Astrocyte (in vitro differentiated cells and primary cell): ENCODE results near the gene NECTIN1. TPM values are rescaled to one million over a fixed set of nuclear protein-coding genes. Genes with fewer than 3 reads are reported as not detected.

Experiments used
- DNase-seq: peaks from one replicate; pipeline ENCODE4 v3.0.0-alpha.2; 2010; ENCODE audit warnings: low read depth
- FAIRE-seq: peaks from 2 replicates; lab custom pipeline; 2011; peaks lifted over from hg19 to GRCh38; lab: Jason Lieb, UNC
- H2AFZ ChIP-seq: 2 replicates; pipeline ENCODE4 v1.6.0; 2012; ENCODE audit warnings: low read depth, low read length, inconsistent platforms
- H3K27ac ChIP-seq: 2 replicates; pipeline ENCODE4 v1.5.1; 2011; ENCODE audit warnings: low read depth, low read length, inconsistent platforms
- H3K27me3 ChIP-seq: 2 replicates; pipeline ENCODE4 v1.6.0; 2011; ENCODE audit warnings: low read length, inconsistent platforms; ENCODE audit not compliant: insufficient read depth
- H3K36me3 ChIP-seq: 2 replicates; pipeline ENCODE4 v1.5.1; 2011; ENCODE audit warnings: low read length, inconsistent platforms; ENCODE audit not compliant: insufficient read depth
- H3K4me1 ChIP-seq: 2 replicates; pipeline ENCODE4 v1.5.1; 2011; ENCODE audit warnings: low read length, inconsistent platforms; ENCODE audit not compliant: insufficient read depth
- H3K4me2 ChIP-seq: 2 replicates; pipeline ENCODE4 v1.6.0; 2012; ENCODE audit warnings: low read length, inconsistent platforms
- H3K4me3 ChIP-seq: 2 replicates; pipeline ENCODE4 v1.5.1; 2011; ENCODE audit warnings: low read depth, mild to moderate bottlenecking, low read length, inconsistent platforms; ENCODE audit not compliant: insufficient read depth
- H3K79me2 ChIP-seq: 2 replicates; pipeline ENCODE4 v1.6.0; 2012; ENCODE audit warnings: mild to moderate bottlenecking, low read length, inconsistent platforms; ENCODE audit not compliant: insufficient read depth
- H3K9ac ChIP-seq: 2 replicates; pipeline ENCODE4 v1.6.0; 2012; ENCODE audit warnings: mild to moderate bottlenecking, low read length, inconsistent platforms
- H3K9me3 ChIP-seq: 2 replicates; pipeline ENCODE4 v1.5.1; 2012; ENCODE audit warnings: low read depth, mild to moderate bottlenecking, low read length, inconsistent platforms; ENCODE audit not compliant: insufficient read depth
- H4K20me1 ChIP-seq: 2 replicates; pipeline ENCODE4 v1.6.0; 2012; ENCODE audit warnings: low read length, inconsistent platforms; ENCODE audit not compliant: insufficient read depth
- H3K27ac Mint-ChIP-seq: one replicate; pipeline ENCODE4 v1.8.0; 2021; ENCODE audit warnings: mild to moderate bottlenecking, mixed read lengths; ENCODE audit not compliant: unreplicated experiment
- H3K27me3 Mint-ChIP-seq: one replicate; pipeline ENCODE4 v1.8.0; 2021; ENCODE audit warnings: low read depth, mixed read lengths; ENCODE audit not compliant: unreplicated experiment
- H3K36me3 Mint-ChIP-seq: one replicate; pipeline ENCODE4 v1.8.0; 2021; ENCODE audit warnings: low read depth, mixed read lengths; ENCODE audit not compliant: unreplicated experiment
- H3K4me1 Mint-ChIP-seq: one replicate; pipeline ENCODE4 v1.8.0; 2021; ENCODE audit warnings: low read depth, mixed read lengths; ENCODE audit not compliant: unreplicated experiment
- H3K4me3 Mint-ChIP-seq: one replicate; pipeline ENCODE4 v1.8.0; 2021; ENCODE audit warnings: mild to moderate bottlenecking, moderate library complexity, mixed read lengths; ENCODE audit not compliant: unreplicated experiment
- H3K9me3 Mint-ChIP-seq: one replicate; pipeline ENCODE4 v1.8.0; 2021; ENCODE audit warnings: mild to moderate bottlenecking, mixed read lengths; ENCODE audit not compliant: unreplicated experiment
- EZH2 ChIP-seq: IDR thresholded peaks from 2 replicates; pipeline ENCODE4 v1.6.1; 2012; ENCODE audit warnings: mild to moderate bottlenecking, low read length, inconsistent platforms; ENCODE audit not compliant: insufficient read depth
- total RNA-seq: library from RNA; stranded (reverse); gene quantifications from 2 replicates; pipeline ENCODE4 v1.2.1, GENCODE V29; 2021
- TF ChIP-seq, protein P1 (sequence below): IDR thresholded peaks from 2 replicates; pipeline ENCODE4 v1.5.1; 2011; ENCODE audit warnings: low read depth, mild to moderate bottlenecking, inconsistent platforms, low read length, moderate library complexity; ENCODE audit not compliant: insufficient read depth

Gene NECTIN1
- total RNA-seq, 1 donor from 2014 or later, result 17.7 TPM

DNA sequence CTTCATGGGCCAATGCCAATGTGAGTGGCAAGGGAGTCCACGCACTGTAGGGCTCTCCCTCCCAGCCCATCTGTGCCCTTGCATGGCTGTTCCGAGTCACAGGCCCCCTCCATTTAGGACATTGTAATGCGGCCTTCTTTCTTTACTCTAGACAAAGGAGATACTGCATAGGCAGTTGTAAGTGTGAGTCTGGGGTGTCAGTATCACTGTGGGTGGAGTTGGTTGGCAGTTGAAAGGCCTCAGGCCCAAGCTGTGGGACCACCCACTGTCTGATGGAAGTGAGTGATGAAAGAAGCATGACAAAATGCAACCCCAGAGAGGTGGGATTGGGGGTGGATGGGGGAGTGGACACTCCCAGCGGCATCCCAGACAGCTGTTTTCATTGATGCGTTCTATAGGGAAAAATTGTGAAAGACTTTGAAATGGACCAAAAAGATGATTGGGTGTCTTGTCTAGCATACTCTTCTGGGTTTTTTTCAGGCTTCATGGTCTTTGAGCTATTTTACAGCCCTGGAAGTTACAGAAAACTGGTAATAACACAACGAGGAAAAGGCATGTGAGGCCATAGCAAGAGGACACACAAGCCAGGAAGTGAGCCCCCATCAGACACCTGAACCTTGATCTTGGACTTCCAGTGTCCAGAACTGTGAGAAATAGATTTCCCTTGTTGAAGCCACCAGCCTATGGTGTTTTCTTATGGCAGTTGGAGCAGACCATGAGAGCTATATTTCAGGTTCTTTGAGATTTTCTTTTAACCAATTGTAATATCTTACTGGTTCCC is 114.6 kb downstream of the NECTIN1 start:
- H3K4me1 ChIP-seq, result peaks cover 18% of the 10 kb centered on the region
- H3K9ac ChIP-seq, result no peak overlapping the region
- H3K27ac ChIP-seq, result no peak overlapping the region
- no peaks in the 10 kb centered on the region for H3K36me3 Mint-ChIP-seq
- peaks cover 6% of the 10 kb centered on the region for H3K9me3 Mint-ChIP-seq
- no peak overlapping the region for H3K27ac Mint-ChIP-seq
- DNase-seq (no peak), FAIRE-seq (no peak)
- H3K9me3 ChIP-seq, result no peaks in the 10 kb centered on the region
- H3K4me3 Mint-ChIP-seq, result no peak overlapping the region
- no peaks in the 10 kb centered on the region for H3K79me2 ChIP-seq
- peaks cover 20% of the 10 kb centered on the region for H3K4me1 Mint-ChIP-seq
- no peak for TF ChIP-seq EZH2
- TF ChIP-seq, protein P1, sequence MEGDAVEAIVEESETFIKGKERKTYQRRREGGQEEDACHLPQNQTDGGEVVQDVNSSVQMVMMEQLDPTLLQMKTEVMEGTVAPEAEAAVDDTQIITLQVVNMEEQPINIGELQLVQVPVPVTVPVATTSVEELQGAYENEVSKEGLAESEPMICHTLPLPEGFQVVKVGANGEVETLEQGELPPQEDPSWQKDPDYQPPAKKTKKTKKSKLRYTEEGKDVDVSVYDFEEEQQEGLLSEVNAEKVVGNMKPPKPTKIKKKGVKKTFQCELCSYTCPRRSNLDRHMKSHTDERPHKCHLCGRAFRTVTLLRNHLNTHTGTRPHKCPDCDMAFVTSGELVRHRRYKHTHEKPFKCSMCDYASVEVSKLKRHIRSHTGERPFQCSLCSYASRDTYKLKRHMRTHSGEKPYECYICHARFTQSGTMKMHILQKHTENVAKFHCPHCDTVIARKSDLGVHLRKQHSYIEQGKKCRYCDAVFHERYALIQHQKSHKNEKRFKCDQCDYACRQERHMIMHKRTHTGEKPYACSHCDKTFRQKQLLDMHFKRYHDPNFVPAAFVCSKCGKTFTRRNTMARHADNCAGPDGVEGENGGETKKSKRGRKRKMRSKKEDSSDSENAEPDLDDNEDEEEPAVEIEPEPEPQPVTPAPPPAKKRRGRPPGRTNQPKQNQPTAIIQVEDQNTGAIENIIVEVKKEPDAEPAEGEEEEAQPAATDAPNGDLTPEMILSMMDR, result no peak
- H3K27me3 Mint-ChIP-seq, result peaks cover 12% of the 10 kb centered on the region
- H4K20me1 ChIP-seq, result no peaks in the 10 kb centered on the region
- no peaks in the 10 kb centered on the region for H3K36me3 ChIP-seq
- H3K4me2 ChIP-seq, result no peak overlapping the region
- H2AFZ ChIP-seq, result no peak overlapping the region
- H3K27me3 ChIP-seq, result no peaks in the 10 kb centered on the region
- H3K4me3 ChIP-seq, result no peak overlapping the region

DNA sequence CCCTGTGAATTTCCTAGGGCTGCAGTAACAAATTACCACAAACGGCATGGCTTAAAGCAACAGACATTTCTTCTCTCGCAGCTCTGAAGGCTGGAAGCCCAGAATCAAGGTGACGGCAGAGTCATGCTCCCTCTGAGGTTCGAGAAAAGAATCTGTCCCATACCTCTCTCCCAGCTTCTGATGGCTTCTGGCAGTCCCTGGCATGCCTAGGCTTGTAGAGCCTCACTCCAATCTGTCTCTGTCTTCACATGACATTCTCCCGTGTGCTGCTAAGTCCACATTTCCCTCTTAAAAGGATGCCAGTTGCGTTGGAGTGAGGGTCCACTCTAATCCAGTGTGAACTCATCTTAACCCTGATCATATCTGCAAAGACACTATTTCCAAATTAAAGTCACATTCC is 116.2 kb downstream of the NECTIN1 start:
- Mint-ChIP-seq H3K4me3 (no peak overlapping the region), H3K27ac (no peak overlapping the region), H3K9me3 (peaks cover 5% of the 10 kb centered on the region)

More for the DNA sequence above, 116.2 kb downstream of the NECTIN1 start:
- Histone ChIP-seq H3K4me1 (peaks cover 16% of the 10 kb centered on the region), H3K27ac (no peak overlapping the region), H3K79me2 (no peaks in the 10 kb centered on the region), H4K20me1 (no peaks in the 10 kb centered on the region), H3K4me2 (no peak overlapping the region), H3K9me3 (no peaks in the 10 kb centered on the region), H3K4me3 (no peak overlapping the region), H3K36me3 (no peaks in the 10 kb centered on the region), H3K27me3 (peaks cover 11% of the 10 kb centered on the region), H2AFZ (no peak overlapping the region), H3K9ac (no peak overlapping the region)
- H3K4me1 Mint-ChIP-seq, result peaks cover 16% of the 10 kb centered on the region
- no peak for FAIRE-seq
- peaks cover 14% of the 10 kb centered on the region for H3K27me3 Mint-ChIP-seq
- DNase-seq, result no peak
- H3K36me3 Mint-ChIP-seq, result no peaks in the 10 kb centered on the region
- TF ChIP-seq, protein P1, result no peak
- no peak for TF ChIP-seq EZH2
